Activated T-helper 17 cell treated with anti-CD3 and anti-CD28 coated beads, Interleukin-2, amount 50 U/mL, for 72 hours (primary cell): Measurements from ENCODE around the gene KRT2. TPM values are rescaled to one million over a fixed set of nuclear protein-coding genes. Genes with fewer than 3 reads are reported as not detected.

ENCODE experiments used
- ATAC-seq: fragments of 150-1000 bp; cut with Tn5 transposase; replicated peaks from 2 replicates; pipeline ENCODE4 v1.10.0; 2021; ENCODE audit warnings: mild to moderate bottlenecking, moderate library complexity
- H3K27ac Mint-ChIP-seq: one replicate; pipeline ENCODE4 v1.8.0; 2022; ENCODE audit warnings: mixed read lengths
- H3K27me3 Mint-ChIP-seq: one replicate; pipeline ENCODE4 v1.8.0; 2022; ENCODE audit warnings: mixed read lengths
- H3K36me3 Mint-ChIP-seq: one replicate; pipeline ENCODE4 v1.8.0; 2022; ENCODE audit warnings: low read depth, mild to moderate bottlenecking, mixed read lengths
- H3K4me1 Mint-ChIP-seq: one replicate; pipeline ENCODE4 v1.8.0; 2022; ENCODE audit warnings: mixed read lengths
- H3K4me3 Mint-ChIP-seq: one replicate; pipeline ENCODE4 v1.8.0; 2022; ENCODE audit warnings: mild to moderate bottlenecking, mixed read lengths
- H3K9me3 Mint-ChIP-seq: one replicate; pipeline ENCODE4 v1.8.0; 2022; ENCODE audit warnings: mixed read lengths
- total RNA-seq, 2 donors: library from RNA; stranded (reverse); gene quantifications; one replicate each; pipeline ENCODE4 v1.2.3, GENCODE V29; 2022

The KRT2 gene
- total RNA-seq, result not detected

DNA sequence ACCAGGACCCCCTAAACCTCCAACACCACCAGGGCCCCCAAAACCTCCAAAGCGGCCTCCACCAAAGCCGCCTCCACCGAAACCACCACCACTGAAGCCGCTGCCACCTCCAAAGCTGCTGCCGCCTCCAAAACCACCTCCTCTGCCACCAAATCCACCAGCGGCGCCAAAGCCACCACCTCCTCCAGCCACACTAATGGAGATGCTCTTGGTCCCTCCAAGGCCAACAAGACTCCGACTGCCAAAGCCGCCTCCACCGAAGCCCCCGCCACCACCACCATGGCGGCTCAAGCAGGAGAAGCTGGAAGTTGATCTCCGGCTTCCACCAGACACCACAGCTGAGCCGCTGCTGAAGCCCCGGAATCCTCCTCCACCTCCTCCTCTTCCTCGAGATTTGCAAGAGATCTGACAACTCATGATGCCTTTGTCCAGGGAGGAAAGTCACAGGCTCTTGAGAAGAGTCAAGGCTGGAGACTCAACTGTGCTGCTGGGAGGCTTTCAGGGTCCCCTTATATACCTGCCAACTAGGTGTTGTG, at the start of gene KRT2:
TSS of gene KRT2 (minus strand) at position 486 of the 536 bp plus-strand sequence. CDS start at position 417, 69 bp downstream.
- Mint-ChIP-seq H3K36me3 (no peaks in the 10 kb centered on the region), H3K4me1 (peaks cover 7% of the 10 kb centered on the region), H3K27me3 (peaks cover 3% of the 10 kb centered on the region), H3K27ac (no peak within 1 kb of the TSS), H3K4me3 (no peak within 1 kb of the TSS), H3K9me3 (no peaks in the 10 kb centered on the region)
- no peak for ATAC-seq

DNA sequence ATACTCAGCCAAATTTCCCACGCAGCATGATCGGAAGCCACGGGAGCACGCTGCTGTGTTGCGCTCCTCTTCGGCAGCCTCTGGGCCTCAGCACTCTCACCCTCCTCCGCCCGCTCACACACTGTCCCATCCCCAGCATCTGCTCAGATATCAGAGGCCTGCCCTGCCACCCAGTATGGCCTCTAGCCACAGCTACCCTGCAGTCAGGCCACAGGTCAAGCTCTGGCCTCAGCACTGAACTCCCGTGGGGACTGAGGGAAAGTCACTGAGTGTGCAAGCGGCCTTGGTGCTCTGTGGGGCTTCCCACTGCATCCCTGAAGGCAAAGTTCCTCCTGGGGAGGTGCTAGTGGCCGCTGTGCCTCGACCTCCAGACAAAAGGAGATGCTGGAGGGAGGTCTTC, 49.3 kb upstream of the KRT2 start:
- Mint-ChIP-seq H3K27me3 (peaks cover 18% of the 10 kb centered on the region), H3K27ac (no peak overlapping the region), H3K9me3 (no peaks in the 10 kb centered on the region), H3K4me3 (no peak overlapping the region), H3K36me3 (no peaks in the 10 kb centered on the region), H3K4me1 (no peaks in the 10 kb centered on the region)
- ATAC-seq, result no peak

DNA sequence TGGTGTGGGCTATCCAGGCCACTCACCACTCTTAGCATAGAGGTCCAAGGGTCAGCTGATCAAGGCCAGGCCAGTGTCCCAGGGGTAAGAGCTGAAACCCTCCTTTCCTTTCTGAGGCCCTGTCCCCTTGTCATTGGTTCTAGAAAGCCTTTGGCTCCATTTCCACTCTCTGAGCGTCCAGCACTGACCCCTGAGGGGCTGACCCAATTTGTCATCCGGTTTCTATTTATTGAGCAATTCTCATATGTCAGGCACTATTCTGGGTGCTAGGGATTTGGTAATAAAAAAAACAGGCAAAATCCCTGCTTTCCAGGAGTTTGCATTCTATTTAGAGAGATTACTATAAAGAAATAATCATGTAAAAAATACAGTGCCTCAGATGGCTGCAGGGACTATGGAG, 47.9 kb upstream of the KRT2 start:
- Mint-ChIP-seq H3K9me3 (no peaks in the 10 kb centered on the region), H3K36me3 (no peaks in the 10 kb centered on the region), H3K27ac (no peak overlapping the region), H3K4me3 (no peak overlapping the region), H3K27me3 (peaks cover 23% of the 10 kb centered on the region), H3K4me1 (no peaks in the 10 kb centered on the region)
- no peak for ATAC-seq

DNA sequence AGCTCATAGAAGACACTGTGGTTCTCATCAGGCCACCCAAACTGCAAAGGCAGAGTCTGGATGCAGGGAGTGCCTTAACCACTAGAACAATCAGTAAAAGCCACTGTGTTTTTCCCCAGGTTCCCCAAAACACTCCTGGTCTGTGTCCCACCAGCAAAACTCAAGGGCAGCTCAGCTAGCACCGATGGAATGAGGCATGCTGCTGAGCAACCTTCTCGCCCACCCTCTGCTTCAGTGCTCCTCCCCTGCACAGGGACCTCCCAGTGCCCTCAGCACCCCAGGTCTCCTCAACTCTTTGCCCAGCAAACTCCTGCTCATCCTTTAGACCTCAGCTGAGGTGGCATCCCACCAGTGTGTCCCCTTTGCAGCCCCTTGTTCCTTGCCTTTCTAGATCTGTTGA, 47.4 kb upstream of the KRT2 start:
- no peak overlapping the region for H3K27ac Mint-ChIP-seq
- H3K36me3 Mint-ChIP-seq, result no peaks in the 10 kb centered on the region
- H3K27me3 Mint-ChIP-seq, result peaks cover 24% of the 10 kb centered on the region
- H3K9me3 Mint-ChIP-seq, result no peaks in the 10 kb centered on the region
- H3K4me3 Mint-ChIP-seq, result no peak overlapping the region
- H3K4me1 Mint-ChIP-seq, result no peaks in the 10 kb centered on the region
- no peak for ATAC-seq

DNA sequence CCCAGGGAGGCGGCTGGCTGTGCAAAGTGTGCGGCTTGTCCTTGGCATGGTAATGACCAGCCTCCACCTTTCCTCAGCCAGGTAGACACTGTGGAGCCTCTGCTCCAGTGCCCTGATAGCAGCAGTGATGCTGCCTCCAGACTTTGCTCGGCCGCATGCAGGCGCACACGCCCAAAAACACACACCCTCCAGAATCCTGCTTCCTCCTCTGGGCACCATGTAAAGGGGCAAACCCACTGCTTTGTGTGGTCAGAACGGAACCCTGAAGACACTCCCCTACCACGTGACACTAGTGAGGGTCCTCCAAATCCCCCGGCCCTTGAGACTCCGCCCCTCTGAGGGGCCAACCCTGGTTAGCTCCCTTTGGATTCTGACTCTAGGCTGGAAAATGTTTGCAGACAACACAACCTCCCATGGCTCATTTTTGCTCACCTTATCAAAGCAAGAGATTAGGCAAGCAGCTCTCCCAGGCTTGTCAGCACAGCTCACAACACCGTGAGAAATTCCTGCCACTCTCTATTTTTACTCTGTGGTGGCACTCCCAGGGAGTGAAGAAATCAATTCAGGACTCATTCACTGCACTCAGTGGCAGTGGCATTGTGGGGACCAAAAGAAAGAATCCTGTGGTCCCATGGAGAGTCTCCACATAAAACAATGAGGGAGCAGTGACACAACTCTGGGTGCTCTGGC, 46.8 kb upstream of the KRT2 start:
- peaks cover 24% of the 10 kb centered on the region for H3K27me3 Mint-ChIP-seq
- H3K27ac Mint-ChIP-seq, result no peak overlapping the region
- no peaks in the 10 kb centered on the region for H3K4me1 Mint-ChIP-seq
- ATAC-seq, result no peak
- no peaks in the 10 kb centered on the region for H3K9me3 Mint-ChIP-seq
- no peak overlapping the region for H3K4me3 Mint-ChIP-seq
- H3K36me3 Mint-ChIP-seq, result no peaks in the 10 kb centered on the region

DNA sequence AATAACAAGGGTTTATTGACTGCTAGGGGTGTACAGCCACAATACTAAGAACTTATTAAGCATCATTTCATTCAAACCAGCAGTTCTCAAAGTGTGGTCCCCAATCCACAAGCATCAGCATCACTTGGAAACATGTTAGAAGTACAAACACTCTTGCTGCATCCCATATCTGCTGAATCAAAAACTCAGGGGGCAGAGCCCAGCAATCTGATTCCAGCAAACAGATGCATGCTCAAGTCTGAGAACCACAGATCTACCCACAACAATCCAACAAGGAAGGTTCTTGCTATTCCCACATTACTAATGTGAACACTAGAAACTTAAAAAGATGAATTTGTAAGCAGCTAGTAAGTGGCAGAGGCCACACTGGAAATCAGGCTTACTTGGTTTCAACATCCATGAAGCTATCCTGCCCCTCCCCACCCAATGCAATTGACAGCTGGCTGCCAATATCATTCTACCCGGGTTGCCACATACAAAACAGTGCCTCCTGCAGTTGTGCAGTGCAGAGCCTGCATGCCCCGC, 45.1 kb upstream of the KRT2 start:
- no peaks in the 10 kb centered on the region for H3K36me3 Mint-ChIP-seq
- H3K4me3 Mint-ChIP-seq, result no peak overlapping the region
- peaks cover 28% of the 10 kb centered on the region for H3K27me3 Mint-ChIP-seq
- no peak for ATAC-seq
- H3K9me3 Mint-ChIP-seq, result no peaks in the 10 kb centered on the region
- H3K4me1 Mint-ChIP-seq, result peaks cover 7% of the 10 kb centered on the region
- H3K27ac Mint-ChIP-seq, result no peak overlapping the region

DNA sequence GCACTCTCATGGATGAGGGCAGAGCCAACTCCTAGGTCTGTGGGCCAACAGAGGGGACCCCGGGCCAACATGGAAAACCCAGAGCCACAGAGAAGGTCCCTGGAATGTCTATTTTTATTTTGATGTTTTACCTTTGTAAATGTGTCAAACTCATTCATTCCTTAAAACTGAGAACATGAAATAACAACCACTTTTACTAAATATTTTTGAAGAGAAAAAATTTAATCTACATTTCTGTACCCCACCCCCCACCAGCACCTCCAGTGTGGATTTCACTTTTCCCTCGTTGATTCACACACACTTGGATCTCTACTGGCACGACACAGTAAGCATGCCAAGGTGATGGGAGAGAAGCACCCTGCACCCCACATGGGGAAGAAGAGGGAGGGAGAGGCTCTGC, 44.6 kb upstream of the KRT2 start:
- no peak overlapping the region for H3K4me3 Mint-ChIP-seq
- H3K27me3 Mint-ChIP-seq, result peaks cover 24% of the 10 kb centered on the region
- no peak for ATAC-seq
- no peak overlapping the region for H3K27ac Mint-ChIP-seq
- H3K4me1 Mint-ChIP-seq, result peaks cover 7% of the 10 kb centered on the region
- H3K9me3 Mint-ChIP-seq, result no peaks in the 10 kb centered on the region
- H3K36me3 Mint-ChIP-seq, result no peaks in the 10 kb centered on the region

DNA sequence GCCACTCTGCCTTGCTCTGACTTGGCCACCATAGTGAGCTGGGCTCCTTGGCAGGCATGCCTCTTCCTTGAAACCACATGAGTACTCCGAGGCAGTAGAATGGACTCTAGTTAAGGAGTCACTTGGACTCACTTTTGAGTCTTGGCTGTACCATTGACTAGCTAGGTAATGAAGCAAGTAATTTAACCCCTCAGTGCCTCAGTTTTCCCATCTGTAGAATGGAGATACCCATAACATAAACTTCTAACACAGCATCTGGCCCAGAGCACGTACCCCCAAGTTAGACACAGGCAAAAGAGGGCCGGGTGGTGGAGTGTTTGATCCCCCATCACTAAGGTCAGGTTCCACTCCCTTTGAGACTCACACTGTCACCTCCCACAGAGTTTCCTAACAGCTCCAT, 43.0 kb upstream of the KRT2 start:
- Mint-ChIP-seq H3K36me3 (no peaks in the 10 kb centered on the region), H3K27ac (no peak overlapping the region), H3K9me3 (no peaks in the 10 kb centered on the region), H3K4me1 (peaks cover 16% of the 10 kb centered on the region), H3K4me3 (no peak overlapping the region), H3K27me3 (peaks cover 24% of the 10 kb centered on the region)
- ATAC-seq, result no peak

DNA sequence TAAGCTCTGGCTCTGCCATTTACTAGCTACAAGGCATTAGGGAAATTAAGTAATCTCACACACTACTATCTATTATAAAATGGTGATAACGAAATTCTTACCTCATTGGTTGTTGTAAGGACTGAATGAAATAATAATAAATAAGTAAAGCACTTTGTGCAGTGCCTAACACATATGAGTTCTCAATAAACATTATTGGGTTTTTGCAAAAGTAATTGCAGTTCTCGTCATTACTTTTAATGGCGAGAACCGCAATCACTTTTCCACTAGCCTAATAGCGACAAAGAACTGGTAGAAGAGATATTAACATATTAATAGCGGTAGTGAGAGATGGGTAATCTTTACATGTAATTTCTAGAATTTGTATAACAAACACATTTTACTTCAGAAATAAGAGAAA, 42.1 kb upstream of the KRT2 start:
- no peaks in the 10 kb centered on the region for H3K36me3 Mint-ChIP-seq
- peaks cover 16% of the 10 kb centered on the region for H3K4me1 Mint-ChIP-seq
- peaks cover 24% of the 10 kb centered on the region for H3K27me3 Mint-ChIP-seq
- H3K4me3 Mint-ChIP-seq, result no peak overlapping the region
- H3K27ac Mint-ChIP-seq, result no peak overlapping the region
- ATAC-seq, result no peak
- H3K9me3 Mint-ChIP-seq, result no peaks in the 10 kb centered on the region

DNA sequence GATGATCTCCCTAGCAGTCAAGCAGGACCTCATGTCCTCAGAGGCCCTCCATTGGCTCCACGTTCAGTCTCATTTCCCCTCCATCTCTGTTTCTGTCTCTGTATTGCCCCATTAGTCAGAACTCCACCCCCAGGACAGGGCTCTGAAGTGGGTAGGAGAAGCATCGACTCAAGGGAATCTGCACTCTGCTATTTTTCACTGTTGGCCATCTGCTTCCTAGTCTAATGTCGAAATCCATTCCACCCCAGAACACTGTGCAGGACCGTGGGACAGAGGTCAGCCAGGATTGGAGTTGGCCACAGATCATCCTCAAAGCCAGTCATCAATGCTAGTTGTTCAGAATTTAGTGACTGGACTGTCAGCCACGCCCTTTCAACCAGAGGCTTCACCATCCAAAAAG, 41.2 kb upstream of the KRT2 start:
- Mint-ChIP-seq H3K9me3 (no peaks in the 10 kb centered on the region), H3K4me1 (peaks cover 16% of the 10 kb centered on the region), H3K36me3 (no peaks in the 10 kb centered on the region), H3K4me3 (peak overlapping the region; percentile 17), H3K27ac (peak overlapping the region; percentile 26), H3K27me3 (peaks cover 26% of the 10 kb centered on the region)
- no peak for ATAC-seq

DNA sequence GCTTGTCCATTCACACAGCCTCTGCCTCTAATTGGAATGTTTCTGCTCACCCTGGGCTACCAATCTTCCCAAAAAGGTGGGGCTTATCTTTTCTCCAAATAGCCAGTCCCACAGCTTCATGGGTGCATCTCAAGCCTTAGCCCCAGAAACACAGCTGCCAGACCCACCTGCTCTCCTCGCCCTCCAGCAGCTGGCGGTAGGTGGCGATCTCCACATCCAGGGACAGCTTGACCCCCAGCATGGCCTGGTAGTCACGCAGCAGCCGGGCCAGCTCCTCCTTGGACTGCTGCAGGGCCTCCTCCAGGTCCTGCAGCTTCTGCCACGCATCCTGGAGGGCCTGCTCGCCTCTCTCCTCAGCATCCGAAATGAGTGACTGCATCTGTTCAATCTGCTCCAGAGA, 40.2 kb upstream of the KRT2 start:
- Mint-ChIP-seq H3K36me3 (no peaks in the 10 kb centered on the region), H3K9me3 (no peaks in the 10 kb centered on the region), H3K4me3 (peak overlapping the region; percentile 17), H3K27ac (no peak overlapping the region), H3K27me3 (peaks cover 26% of the 10 kb centered on the region), H3K4me1 (peaks cover 16% of the 10 kb centered on the region)
- ATAC-seq, result no peak

DNA sequence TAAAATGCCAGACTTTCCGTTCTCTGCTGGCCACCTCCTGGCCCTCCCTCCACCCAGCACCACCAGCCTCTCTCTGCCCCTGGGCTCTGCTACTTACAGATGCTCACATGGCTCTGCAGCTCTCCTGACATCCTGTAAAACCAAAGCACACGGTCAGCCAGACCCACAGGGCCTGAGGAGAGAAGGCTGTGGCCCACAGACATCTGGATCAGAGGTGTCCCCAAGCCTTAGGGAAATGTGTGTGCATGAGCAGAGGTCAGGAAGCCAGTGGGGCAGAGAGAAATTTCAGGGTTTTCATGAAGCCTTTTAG, 39.8 kb upstream of the KRT2 start:
- no peaks in the 10 kb centered on the region for H3K36me3 Mint-ChIP-seq
- H3K9me3 Mint-ChIP-seq, result no peaks in the 10 kb centered on the region
- peak overlapping the region; percentile 1 for H3K27ac Mint-ChIP-seq
- ATAC-seq, result no peak
- H3K4me3 Mint-ChIP-seq, result peak overlapping the region; percentile 70
- peaks cover 21% of the 10 kb centered on the region for H3K27me3 Mint-ChIP-seq
- H3K4me1 Mint-ChIP-seq, result peaks cover 16% of the 10 kb centered on the region

DNA sequence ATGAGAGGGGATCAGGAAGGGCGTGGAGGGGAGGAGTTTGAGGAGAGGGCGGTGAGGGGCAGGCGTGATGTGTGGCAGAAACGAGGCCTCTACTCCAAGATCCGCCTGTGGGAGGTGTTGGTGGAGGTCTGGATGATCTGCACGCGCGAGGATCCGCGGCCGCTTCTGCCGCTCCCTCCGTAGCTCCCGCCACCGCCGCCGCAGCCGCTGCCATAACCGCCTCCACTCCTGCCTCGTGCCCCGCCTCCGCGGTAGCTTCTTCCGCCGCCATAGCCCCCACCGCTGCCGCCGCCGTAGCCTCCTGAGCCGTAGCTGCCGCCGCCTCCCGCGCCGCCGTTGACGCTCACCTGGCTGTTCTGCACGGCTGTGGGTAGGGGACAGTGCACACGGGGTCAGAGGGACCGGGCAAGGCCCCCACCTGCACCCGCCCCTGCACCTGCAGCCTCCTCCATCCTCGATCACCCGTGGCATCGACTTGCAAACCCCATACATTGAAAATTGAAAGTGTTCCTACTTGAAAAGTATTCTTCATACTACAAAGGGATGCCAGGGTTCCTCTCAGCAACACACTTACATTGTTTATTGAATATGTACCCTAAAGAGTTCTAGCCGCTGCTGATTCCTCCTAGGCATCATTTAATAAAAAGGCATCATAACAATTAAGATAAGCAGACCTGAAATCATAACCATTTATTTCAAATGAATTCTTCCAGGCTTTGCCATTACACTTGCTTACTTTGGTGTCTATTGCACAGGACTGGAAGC, 39.2 kb upstream of the KRT2 start:
- Mint-ChIP-seq H3K27me3 (peaks cover 20% of the 10 kb centered on the region), H3K36me3 (no peaks in the 10 kb centered on the region), H3K27ac (peak overlapping the region; percentile 64), H3K4me1 (peaks cover 16% of the 10 kb centered on the region), H3K4me3 (peak overlapping the region; percentile 70), H3K9me3 (no peaks in the 10 kb centered on the region)
- ATAC-seq, result peak; percentile 64

DNA sequence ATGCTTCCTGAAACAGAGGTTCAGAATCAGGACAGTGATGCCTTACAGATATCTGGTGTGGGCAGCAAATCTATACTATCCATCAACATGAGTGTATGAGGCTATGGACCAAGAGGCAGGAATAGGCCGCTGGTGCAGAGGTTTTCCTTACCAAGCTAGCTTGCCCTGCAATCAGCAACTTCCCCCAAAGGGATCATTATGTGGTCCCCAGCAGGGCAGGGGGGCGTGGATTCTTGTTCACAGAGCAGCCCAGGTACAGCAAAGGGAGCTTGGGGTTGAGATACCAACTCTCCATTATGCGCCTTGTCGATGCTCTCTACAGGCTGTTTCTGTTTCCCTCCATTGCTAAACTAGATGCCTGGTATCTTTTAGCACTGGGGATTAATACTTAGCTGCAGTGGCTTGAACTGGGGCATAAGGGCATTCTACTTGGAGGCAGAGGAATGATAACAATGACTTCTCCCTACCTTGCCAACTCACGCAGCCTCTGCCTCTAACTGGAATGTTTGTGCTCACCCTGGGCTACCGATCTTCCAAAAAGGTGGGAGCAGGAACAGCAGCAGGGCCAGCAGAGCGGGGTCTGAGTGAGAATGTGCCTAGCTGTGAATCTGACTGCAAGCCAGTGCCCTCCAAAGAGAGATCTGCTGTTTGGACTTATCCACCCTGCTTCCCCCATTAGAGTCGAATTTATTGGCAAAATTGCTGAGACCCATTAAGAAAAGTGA, 38.5 kb upstream of the KRT2 start:
- Mint-ChIP-seq H3K4me1 (peaks cover 16% of the 10 kb centered on the region), H3K4me3 (peak overlapping the region; percentile 70), H3K9me3 (no peaks in the 10 kb centered on the region), H3K27ac (peak overlapping the region; percentile 64), H3K36me3 (no peaks in the 10 kb centered on the region), H3K27me3 (peaks cover 17% of the 10 kb centered on the region)
- no peak for ATAC-seq
